ENCODE measurements around the gene ALDH7A1.

The ALDH7A1 gene

GRCh38 chr5:126488443-126489065 lies 106.5 kb downstream of the ALDH7A1 start:
- H3K36me3 ChIP-seq (ENCODE audit: insufficient read depth, low read length) = peaks cover 8% of the 10 kb centered on the region; the same call in 1 of the 2 replicates
- DNase-seq (no peak), ATAC-seq (ENCODE audit: insufficient read depth, low read depth) (no peak)
- no peak for TF ChIP-seq EZH2 (IDR thresholded peaks at IDR 0.05; ENCODE audit: borderline replicate concordance, low read depth, low read length, severe bottlenecking)
- TF ChIP-seq CTCF (IDR thresholded peaks at IDR 0.05; ENCODE audit: borderline replicate concordance, extremely low read depth, low read length, poor library complexity, severe bottlenecking) = no peak
- no peaks in the 10 kb centered on the region for H3K27me3 ChIP-seq (ENCODE audit: insufficient read depth, low read length, poor library complexity)
- H3K4me3 ChIP-seq (ENCODE audit: low read depth in 1 of 2, low read length in 2 of 2) = no peak overlapping the region
- H3K4me2 ChIP-seq (ENCODE audit: insufficient read depth, low read length) = no peak overlapping the region
- H3K9me3 ChIP-seq (ENCODE audit: insufficient read depth, low read length, severe bottlenecking) = no peaks in the 10 kb centered on the region
- no peaks in the 10 kb centered on the region for H3K4me1 ChIP-seq (ENCODE audit: insufficient read depth, low read length)
- H4K20me1 ChIP-seq (ENCODE audit: insufficient read depth, low read length) = no peaks in the 10 kb centered on the region
- no peaks in the 10 kb centered on the region for H3K79me2 ChIP-seq (ENCODE audit: insufficient read depth, low read length)
- no peak overlapping the region for H3K9ac ChIP-seq (ENCODE audit: low read depth, low read length)
- no peak overlapping the region for H2AFZ ChIP-seq (ENCODE audit: low read depth, low read length)
- H3K27ac ChIP-seq (ENCODE audit: low read length) = no peak overlapping the region

- ATAC-seq (ENCODE audit: insufficient read depth, low read depth) (no peak), DNase-seq (no peak)
- no peak for TF ChIP-seq CTCF (IDR thresholded peaks at IDR 0.05; ENCODE audit: borderline replicate concordance, extremely low read depth, low read length, poor library complexity, severe bottlenecking)
- TF ChIP-seq EZH2 (IDR thresholded peaks at IDR 0.05; ENCODE audit: borderline replicate concordance, low read depth, low read length, severe bottlenecking) = no peak
- Histone ChIP-seq H3K4me3 (ENCODE audit: low read depth in 1 of 2, low read length in 2 of 2) (no peak overlapping the region), H3K79me2 (ENCODE audit: insufficient read depth, low read length) (no peaks in the 10 kb centered on the region), H3K4me1 (ENCODE audit: insufficient read depth, low read length) (no peaks in the 10 kb centered on the region), H3K9me3 (ENCODE audit: insufficient read depth, low read length, severe bottlenecking) (no peaks in the 10 kb centered on the region), H3K27ac (ENCODE audit: low read length) (no peak overlapping the region), H3K4me2 (ENCODE audit: insufficient read depth, low read length) (no peak overlapping the region), H3K9ac (ENCODE audit: low read depth, low read length) (no peak overlapping the region), H3K36me3 (ENCODE audit: insufficient read depth, low read length) (peaks cover 8% of the 10 kb centered on the region; the same call in 1 of the 2 replicates), H4K20me1 (ENCODE audit: insufficient read depth, low read length) (no peaks in the 10 kb centered on the region), H3K27me3 (ENCODE audit: insufficient read depth, low read length, poor library complexity) (no peaks in the 10 kb centered on the region), H2AFZ (ENCODE audit: low read depth, low read length) (no peak overlapping the region)
These were observed 107.4 kb downstream of the ALDH7A1 start for GRCh38 chr5:126487596-126487995.

GRCh38 chr5:126486332-126486731 lies 108.7 kb downstream of the ALDH7A1 start:
- Histone ChIP-seq H3K4me1 (ENCODE audit: insufficient read depth, low read length) (no peaks in the 10 kb centered on the region), H3K4me3 (ENCODE audit: low read depth in 1 of 2, low read length in 2 of 2) (no peak overlapping the region), H3K79me2 (ENCODE audit: insufficient read depth, low read length) (no peaks in the 10 kb centered on the region), H3K36me3 (ENCODE audit: insufficient read depth, low read length) (peaks cover 8% of the 10 kb centered on the region; the same call in 1 of the 2 replicates), H3K4me2 (ENCODE audit: insufficient read depth, low read length) (no peak overlapping the region), H3K9ac (ENCODE audit: low read depth, low read length) (no peak overlapping the region), H3K9me3 (ENCODE audit: insufficient read depth, low read length, severe bottlenecking) (no peaks in the 10 kb centered on the region), H3K27me3 (ENCODE audit: insufficient read depth, low read length, poor library complexity) (no peaks in the 10 kb centered on the region), H4K20me1 (ENCODE audit: insufficient read depth, low read length) (no peaks in the 10 kb centered on the region), H3K27ac (ENCODE audit: low read length) (no peak overlapping the region), H2AFZ (ENCODE audit: low read depth, low read length) (no peak overlapping the region)
- TF ChIP-seq EZH2 (IDR thresholded peaks at IDR 0.05; ENCODE audit: borderline replicate concordance, low read depth, low read length, severe bottlenecking) (no peak), CTCF (IDR thresholded peaks at IDR 0.05; ENCODE audit: borderline replicate concordance, extremely low read depth, low read length, poor library complexity, severe bottlenecking) (no peak)
- DNase-seq (no peak), ATAC-seq (ENCODE audit: insufficient read depth, low read depth) (no peak)

Data from DND-41 (cell line).